OCI-LY7 (cell line): ENCODE measurements around the gene IP6K2. TPM values are rescaled to one million over a fixed set of nuclear protein-coding genes. Genes with fewer than 3 reads are reported as not detected.

ENCODE experiments used
- BruUV-seq: library from RNA; stranded (reverse); fragments of 400-500 nt; replicated peaks from 2 replicates; lab custom pipeline; 2021; lab: Mats Ljungman, UMichigan
- CTCF ChIA-PET: fragments of 300-600 bp; sonication (Branson Sonifier 250); formaldehyde crosslinking; loops from one replicate; lab custom pipeline; 2022; ENCODE audit warnings: antibody characterized with exemption; ENCODE audit not compliant: unreplicated experiment; lab: Charles Lee
- POLR2A ChIA-PET: fragments of 300-600 bp; sonication (Branson Sonifier 250); formaldehyde crosslinking; loops from one replicate; lab custom pipeline; 2022; ENCODE audit warnings: antibody characterized with exemption; lab: Charles Lee
- DNase-seq: peaks from one replicate; pipeline ENCODE4 v3.0.0-alpha.2; 2015; ENCODE audit warnings: low spot score
- H2AFZ ChIP-seq: fragments of 200-600 bp; sonication (generic), shearing (Covaris generic); 2 replicates; pipeline ENCODE4 v1.6.1; 2014; ENCODE audit warnings: mild to moderate bottlenecking, antibody characterized with exemption, low read length, moderate library complexity
- H3K27ac ChIP-seq: fragments of 200-600 bp; sonication (generic); 2 replicates; pipeline ENCODE4 v1.5.1; 2014; ENCODE audit warnings: mixed run types, low read depth, mild to moderate bottlenecking, moderate library complexity, low read length, inconsistent platforms; ENCODE audit not compliant: poor library complexity, severe bottlenecking
- H3K36me3 ChIP-seq: fragments of 200-600 bp; sonication (generic); 2 replicates; pipeline ENCODE4 v1.6.1; 2014; ENCODE audit warnings: mild to moderate bottlenecking, antibody characterized with exemption, low read length, moderate library complexity, mixed read lengths; ENCODE audit not compliant: insufficient read depth
- H3K4me1 ChIP-seq: fragments of 200-600 bp; sonication (generic); 2 replicates; pipeline ENCODE4 v1.5.1; 2014; ENCODE audit warnings: mild to moderate bottlenecking, low read length; ENCODE audit not compliant: insufficient read depth, poor library complexity, severe bottlenecking
- H3K4me2 ChIP-seq: fragments of 200-600 bp; sonication (generic); 2 replicates; pipeline ENCODE4 v1.6.1; 2014; ENCODE audit warnings: mild to moderate bottlenecking, low read length
- H3K4me3 ChIP-seq: fragments of 200-600 bp; sonication (generic); 2 replicates; pipeline ENCODE4 v1.5.1; 2014; ENCODE audit warnings: mild to moderate bottlenecking, low read depth, low read length; ENCODE audit not compliant: poor library complexity, severe bottlenecking
- H3K79me2 ChIP-seq: fragments of 200-600 bp; sonication (generic); 2 replicates; pipeline ENCODE4 v1.6.1; 2016; ENCODE audit warnings: low read depth, mild to moderate bottlenecking, low read length, moderate library complexity, mixed read lengths; ENCODE audit not compliant: insufficient read depth
- H3K9me2 ChIP-seq: fragments of 200-600 bp; sonication (generic); 2 replicates; pipeline ENCODE4 v1.6.1; 2016; ENCODE audit warnings: mild to moderate bottlenecking, low read length, mixed read lengths; ENCODE audit not compliant: insufficient read depth
- H3K9me3 ChIP-seq: fragments of 200-600 bp; sonication (generic); 2 replicates; pipeline ENCODE4 v1.6.1; 2014; ENCODE audit warnings: mild to moderate bottlenecking, mixed run types, low read length, mixed read lengths
- H4K20me1 ChIP-seq: fragments of 200-600 bp; sonication (generic); 2 replicates; pipeline ENCODE4 v1.6.1; 2014; ENCODE audit warnings: mild to moderate bottlenecking, antibody characterized with exemption, low read length, moderate library complexity, mixed read lengths; ENCODE audit not compliant: insufficient read depth
- EZH2phosphoT487 ChIP-seq: fragments of 200-600 bp; sonication (generic); IDR thresholded peaks from 2 replicates; pipeline ENCODE4 v1.6.1; 2018; ENCODE audit warnings: low read depth, borderline replicate concordance, mild to moderate bottlenecking, mixed run types, antibody characterized with exemption, low read length, moderate library complexity, mixed read lengths
- intact Hi-C: fragments of 100-400 bp; cut with micrococcal nuclease; formaldehyde crosslinking; loops from one replicate; pipeline ENCODE4 v1.10.0; 2022; ENCODE audit not compliant: unreplicated experiment
- total RNA-seq, 2 experiments: library from RNA; depleted of rRNA in 1 of 2; stranded (reverse); fragments of >200 nt in 1 of 2; shearing (Covaris generic) in 1 of 2; gene quantifications; 2 replicates each; pipeline ENCODE4 v1.2.3, GENCODE V29; 2014 to 2022
- TF ChIP-seq, protein P1 (sequence below): fragments of 200-600 bp; sonication (generic); conservative IDR thresholded peaks from 2 replicates; pipeline ENCODE4 v1.5.1; 2014; ENCODE audit warnings: mild to moderate bottlenecking, antibody characterized with exemption, low read length, moderate library complexity, mixed read lengths

Gene IP6K2
- total RNA-seq, 2 experiments from 2014 or later, result 77.0 to 92.7 TPM

DNA sequence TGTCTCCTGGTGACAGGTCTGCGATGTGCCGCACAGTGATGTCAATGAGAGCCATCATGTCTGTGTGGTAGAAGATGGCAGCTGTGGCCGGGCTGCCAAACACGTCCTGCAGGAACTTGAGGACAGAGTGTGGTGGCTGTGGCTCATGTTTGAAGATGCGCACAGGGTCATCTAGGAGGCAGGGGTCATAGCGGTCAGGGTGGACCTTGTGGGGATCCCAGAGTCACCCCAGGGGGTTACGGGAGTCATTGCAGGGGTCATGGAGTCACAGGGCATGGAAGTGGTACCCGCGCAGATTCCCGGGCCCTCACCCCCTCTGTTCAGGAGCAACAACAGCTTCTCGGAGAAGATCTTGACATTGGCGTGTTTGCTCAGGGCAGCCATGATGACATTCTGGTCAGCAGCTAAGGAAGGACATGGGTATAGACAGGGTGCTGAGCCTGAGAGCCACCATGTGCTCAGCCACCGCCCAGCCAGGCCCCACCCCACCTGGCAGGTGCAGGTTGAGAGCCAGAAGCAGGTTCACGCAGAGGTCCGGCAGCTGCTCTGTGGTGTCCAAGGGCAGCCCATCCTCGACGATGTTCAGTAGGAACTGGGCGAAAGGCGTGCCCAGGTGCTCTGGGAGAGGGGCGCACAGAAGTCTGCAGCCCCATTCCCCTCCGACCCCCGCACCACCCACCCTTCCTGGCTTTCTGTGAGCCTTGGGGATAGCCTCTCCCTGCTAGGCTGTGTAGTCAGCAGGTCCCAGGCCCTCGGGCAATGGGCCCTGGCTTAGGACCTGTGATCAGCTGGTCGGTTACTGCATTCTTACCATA, 38.2 kb downstream of the IP6K2 start:
- Histone ChIP-seq H3K27ac (no peak overlapping the region), H3K4me3 (no peak overlapping the region), H4K20me1 (no peaks in the 10 kb centered on the region), H3K4me2 (no peak overlapping the region), H3K9me2 (no peaks in the 10 kb centered on the region), H3K9me3 (no peaks in the 10 kb centered on the region), H3K79me2 (no peaks in the 10 kb centered on the region; the same call in 1 of the 2 replicates), H3K4me1 (peaks cover 19% of the 10 kb centered on the region), H3K36me3 (peaks cover 62% of the 10 kb centered on the region), H2AFZ (no peak overlapping the region)
- ChIA-PET POLR2A (no interaction called here), CTCF (no interaction called here)
- intact Hi-C loops, result no loop called here
- BruUV-seq, result no TSS peak
- TF ChIP-seq, protein P1, sequence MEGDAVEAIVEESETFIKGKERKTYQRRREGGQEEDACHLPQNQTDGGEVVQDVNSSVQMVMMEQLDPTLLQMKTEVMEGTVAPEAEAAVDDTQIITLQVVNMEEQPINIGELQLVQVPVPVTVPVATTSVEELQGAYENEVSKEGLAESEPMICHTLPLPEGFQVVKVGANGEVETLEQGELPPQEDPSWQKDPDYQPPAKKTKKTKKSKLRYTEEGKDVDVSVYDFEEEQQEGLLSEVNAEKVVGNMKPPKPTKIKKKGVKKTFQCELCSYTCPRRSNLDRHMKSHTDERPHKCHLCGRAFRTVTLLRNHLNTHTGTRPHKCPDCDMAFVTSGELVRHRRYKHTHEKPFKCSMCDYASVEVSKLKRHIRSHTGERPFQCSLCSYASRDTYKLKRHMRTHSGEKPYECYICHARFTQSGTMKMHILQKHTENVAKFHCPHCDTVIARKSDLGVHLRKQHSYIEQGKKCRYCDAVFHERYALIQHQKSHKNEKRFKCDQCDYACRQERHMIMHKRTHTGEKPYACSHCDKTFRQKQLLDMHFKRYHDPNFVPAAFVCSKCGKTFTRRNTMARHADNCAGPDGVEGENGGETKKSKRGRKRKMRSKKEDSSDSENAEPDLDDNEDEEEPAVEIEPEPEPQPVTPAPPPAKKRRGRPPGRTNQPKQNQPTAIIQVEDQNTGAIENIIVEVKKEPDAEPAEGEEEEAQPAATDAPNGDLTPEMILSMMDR, result no peak
- no peak for TF ChIP-seq EZH2phosphoT487
- DNase-seq, result no peak

DNA sequence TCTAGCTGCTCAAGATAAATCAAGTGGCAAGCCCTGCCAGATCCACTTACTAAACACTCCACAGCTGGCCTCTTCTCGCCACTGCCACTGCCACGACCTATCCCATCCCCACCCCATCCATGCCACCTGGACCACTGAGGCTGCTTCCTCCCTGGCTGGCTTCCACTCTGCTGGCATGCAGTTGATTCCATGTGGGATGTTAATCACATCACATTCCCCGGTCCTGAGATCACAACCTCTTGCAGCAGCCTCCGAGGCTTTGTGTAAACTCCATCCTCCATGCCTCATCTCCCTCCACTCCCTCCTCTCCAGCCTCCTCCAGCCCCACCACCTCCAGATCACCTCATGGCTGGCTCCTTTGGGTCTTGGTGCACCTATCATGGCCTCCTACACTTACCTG, 39.0 kb downstream of the IP6K2 start:
- Histone ChIP-seq H3K27ac (no peak overlapping the region), H3K36me3 (peaks cover 62% of the 10 kb centered on the region), H3K9me3 (no peaks in the 10 kb centered on the region), H3K79me2 (no peaks in the 10 kb centered on the region), H2AFZ (no peak overlapping the region), H3K4me3 (no peak overlapping the region), H3K9me2 (no peaks in the 10 kb centered on the region), H3K4me2 (no peak overlapping the region), H4K20me1 (no peaks in the 10 kb centered on the region), H3K4me1 (peaks cover 13% of the 10 kb centered on the region)
- TF ChIP-seq EZH2phosphoT487, result no peak
- TF ChIP-seq, protein P1, result no peak
- intact Hi-C loops, result no loop called here
- POLR2A ChIA-PET, result no interaction called here
- DNase-seq, result no peak
- BruUV-seq, result no TSS peak
- CTCF ChIA-PET, result no interaction called here

GRCh38 chr3:48674505-48674904, 42.5 kb downstream of the IP6K2 start:
- H3K79me2 ChIP-seq, result no peaks in the 10 kb centered on the region
- no peak overlapping the region for H3K4me3 ChIP-seq
- intact Hi-C loops, result no loop called here
- no TSS peak for BruUV-seq
- no peak overlapping the region for H3K4me2 ChIP-seq
- H3K9me2 ChIP-seq, result no peaks in the 10 kb centered on the region
- ChIA-PET CTCF (no interaction called here), POLR2A (no interaction called here)
- no peak for TF ChIP-seq EZH2phosphoT487
- TF ChIP-seq, protein P1, result no peak
- DNase-seq, result no peak
- peaks cover 3% of the 10 kb centered on the region for H3K4me1 ChIP-seq
- no peaks in the 10 kb centered on the region for H4K20me1 ChIP-seq
- H2AFZ ChIP-seq, result no peak overlapping the region
- H3K36me3 ChIP-seq, result peaks cover 59% of the 10 kb centered on the region
- H3K27ac ChIP-seq, result no peak overlapping the region
- no peaks in the 10 kb centered on the region for H3K9me3 ChIP-seq
